ENCODE data around the gene PIK3R3.

- TF ChIP-seq SRF (IDR thresholded peaks at IDR 0.05; ENCODE audit: low read depth) (no peak), CTCF (IDR thresholded peaks at IDR 0.05 in 2 of 3, conservative IDR thresholded peaks at IDR 0.05 in 1 of 3; ENCODE audit: borderline replicate concordance in 1 of 3, insufficient read depth in 1 of 3, low read depth in 2 of 3, low read length in 2 of 3) (no peak), RAD21 (IDR thresholded peaks at IDR 0.05; ENCODE audit: low read depth) (no peak), ATF3 (IDR thresholded peaks at IDR 0.05) (no peak)
These were observed 19.6 kb upstream of the PIK3R3 start for GRCh38 chr1:46152016-46152415.
